ENCODE data around the gene HAGHL. TPM values are rescaled to one million over a fixed set of nuclear protein-coding genes. Genes with fewer than 3 reads are reported as not detected.
"Not testable (repeated sequence)": the region's sequence is repeated elsewhere in the genome, so short reads cannot be mapped to it uniquely, and the experiment has no call there.

HAGHL gene
- total and polyA plus RNA-seq, 2 experiments from 2014 or later: 15.5 to 31.5 TPM

- H4K20me1 ChIP-seq (ENCODE audit: insufficient read depth, poor library complexity, severe bottlenecking): no peaks in the 10 kb centered on the region
- H3K27me3 ChIP-seq: peaks cover 52% of the 10 kb centered on the region
- H3K4me3 ChIP-seq: no peak overlapping the region
- no peaks in the 10 kb centered on the region for H3K36me3 ChIP-seq (replicated peaks; ENCODE audit: insufficient read depth, low read depth)
- DNase-seq (ENCODE audit: low spot score): peak; percentile 85
- H3K79me2 ChIP-seq: no peaks in the 10 kb centered on the region
- H3K4me2 ChIP-seq: no peak overlapping the region
- H3K27ac ChIP-seq: no peak overlapping the region
- H3K9me2 ChIP-seq (replicated peaks; ENCODE audit: insufficient read depth): no peaks in the 10 kb centered on the region
- TF ChIP-seq, protein P1, sequence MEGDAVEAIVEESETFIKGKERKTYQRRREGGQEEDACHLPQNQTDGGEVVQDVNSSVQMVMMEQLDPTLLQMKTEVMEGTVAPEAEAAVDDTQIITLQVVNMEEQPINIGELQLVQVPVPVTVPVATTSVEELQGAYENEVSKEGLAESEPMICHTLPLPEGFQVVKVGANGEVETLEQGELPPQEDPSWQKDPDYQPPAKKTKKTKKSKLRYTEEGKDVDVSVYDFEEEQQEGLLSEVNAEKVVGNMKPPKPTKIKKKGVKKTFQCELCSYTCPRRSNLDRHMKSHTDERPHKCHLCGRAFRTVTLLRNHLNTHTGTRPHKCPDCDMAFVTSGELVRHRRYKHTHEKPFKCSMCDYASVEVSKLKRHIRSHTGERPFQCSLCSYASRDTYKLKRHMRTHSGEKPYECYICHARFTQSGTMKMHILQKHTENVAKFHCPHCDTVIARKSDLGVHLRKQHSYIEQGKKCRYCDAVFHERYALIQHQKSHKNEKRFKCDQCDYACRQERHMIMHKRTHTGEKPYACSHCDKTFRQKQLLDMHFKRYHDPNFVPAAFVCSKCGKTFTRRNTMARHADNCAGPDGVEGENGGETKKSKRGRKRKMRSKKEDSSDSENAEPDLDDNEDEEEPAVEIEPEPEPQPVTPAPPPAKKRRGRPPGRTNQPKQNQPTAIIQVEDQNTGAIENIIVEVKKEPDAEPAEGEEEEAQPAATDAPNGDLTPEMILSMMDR (IDR thresholded peaks at IDR 0.05; ENCODE audit: poor library complexity): peak; percentile 85
- TF ChIP-seq EZH2 (IDR thresholded peaks at IDR 0.05; ENCODE audit: borderline replicate concordance): no peak
- TF ChIP-seq EZH2phosphoT487 (IDR thresholded peaks at IDR 0.05; ENCODE audit: low read depth, severe bottlenecking, unreplicated experiment): no peak
- H3K4me1 ChIP-seq (ENCODE audit: insufficient read depth): peaks cover 11% of the 10 kb centered on the region
- no peaks in the 10 kb centered on the region for H3K9me3 ChIP-seq (ENCODE audit: low read depth)
- H2AFZ ChIP-seq: no peak overlapping the region
- 19% methylated on average over 20 of the region's 25 CpGs for WGBS (ENCODE audit: low lambda C conversion rate, missing lambda C conversion rate)
Observed at GRCh38 chr16:711548-712320, 15.2 kb upstream of the HAGHL start.

DNA sequence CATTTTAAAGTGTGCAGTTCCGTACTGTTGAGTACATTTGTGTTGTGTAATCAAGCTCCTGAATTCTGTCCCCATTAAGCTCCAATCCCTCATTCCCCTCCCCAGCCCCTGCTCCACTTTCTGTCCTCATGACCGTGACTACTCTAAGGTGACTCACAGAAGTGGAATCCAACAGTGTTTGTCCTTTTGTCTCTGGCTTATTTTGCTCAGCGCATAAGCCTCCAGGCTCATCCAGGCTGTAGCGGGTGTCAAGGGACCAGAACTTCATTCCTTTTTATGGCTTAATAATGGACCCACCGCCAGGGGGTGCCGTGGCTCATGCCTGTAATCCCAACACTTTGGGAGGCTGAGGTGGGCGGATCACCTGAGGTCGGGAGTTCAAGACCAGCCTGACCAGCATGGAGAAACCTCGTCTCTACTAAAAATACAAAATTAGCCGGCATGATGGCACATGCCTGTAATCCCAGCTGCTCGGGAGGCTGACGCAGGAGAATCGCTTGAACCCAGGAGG, 14.1 kb upstream of the HAGHL start:
- peak; percentile 67 for DNase-seq (ENCODE audit: low spot score)
- H3K4me2 ChIP-seq; H3K36me3 ChIP-seq (replicated peaks; ENCODE audit: insufficient read depth, low read depth); H3K9me2 ChIP-seq (replicated peaks; ENCODE audit: insufficient read depth); H2AFZ ChIP-seq; H3K27ac ChIP-seq; H3K9me3 ChIP-seq (ENCODE audit: low read depth); H3K4me3 ChIP-seq; H4K20me1 ChIP-seq (ENCODE audit: insufficient read depth, poor library complexity, severe bottlenecking); H3K79me2 ChIP-seq: not testable (repeated sequence)
- TF ChIP-seq, protein P1 (IDR thresholded peaks at IDR 0.05; ENCODE audit: poor library complexity): peak; percentile 41
- Histone ChIP-seq H3K4me1 (ENCODE audit: insufficient read depth) (peaks cover 11% of the 10 kb centered on the region), H3K27me3 (peaks cover 47% of the 10 kb centered on the region)
- WGBS (ENCODE audit: low lambda C conversion rate, missing lambda C conversion rate): 46% methylated on average over 13 of the region's 13 CpGs

DNA sequence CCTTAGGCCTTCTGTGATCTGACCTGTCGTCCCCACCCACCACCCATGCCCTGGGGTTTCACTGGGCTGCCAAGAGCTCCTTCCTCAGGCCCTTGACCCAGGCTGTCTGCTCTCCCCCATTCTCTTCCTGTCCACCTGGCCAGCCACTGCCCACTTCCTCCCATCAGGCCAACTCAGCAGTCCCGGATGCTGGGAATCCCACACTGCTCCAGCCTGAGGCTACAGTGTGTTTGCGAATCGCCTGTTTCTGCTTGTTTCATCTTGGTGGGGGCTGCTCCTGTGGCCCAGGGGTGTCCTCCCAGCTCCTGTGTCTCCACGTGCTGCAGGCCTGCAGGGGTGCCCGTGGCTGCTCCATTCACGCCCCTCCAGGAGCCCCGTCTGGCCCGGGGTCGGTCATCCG, 12.8 kb upstream of the HAGHL start:
- H4K20me1 ChIP-seq (ENCODE audit: insufficient read depth, poor library complexity, severe bottlenecking): no peaks in the 10 kb centered on the region
- WGBS (ENCODE audit: low lambda C conversion rate, missing lambda C conversion rate): 87% methylated on average over 11 of the region's 11 CpGs
- no peaks in the 10 kb centered on the region for H3K9me3 ChIP-seq (ENCODE audit: low read depth)
- H3K4me2 ChIP-seq: no peak overlapping the region
- peaks cover 37% of the 10 kb centered on the region for H3K27me3 ChIP-seq
- no peak overlapping the region for H2AFZ ChIP-seq
- peaks cover 11% of the 10 kb centered on the region for H3K4me1 ChIP-seq (ENCODE audit: insufficient read depth)
- no peak overlapping the region for H3K4me3 ChIP-seq
- H3K36me3 ChIP-seq (replicated peaks; ENCODE audit: insufficient read depth, low read depth): no peaks in the 10 kb centered on the region
- no peaks in the 10 kb centered on the region for H3K9me2 ChIP-seq (replicated peaks; ENCODE audit: insufficient read depth)
- no peaks in the 10 kb centered on the region for H3K79me2 ChIP-seq
- no peak for DNase-seq (ENCODE audit: low spot score)
- no peak overlapping the region for H3K27ac ChIP-seq
- TF ChIP-seq EZH2phosphoT487 (IDR thresholded peaks at IDR 0.05; ENCODE audit: low read depth, severe bottlenecking, unreplicated experiment) (no peak), EZH2 (IDR thresholded peaks at IDR 0.05; ENCODE audit: borderline replicate concordance) (no peak)
- TF ChIP-seq, protein P1 (IDR thresholded peaks at IDR 0.05; ENCODE audit: poor library complexity): no peak
